Embryonic facial prominence (tissue), 1 donor: Measurements from ENCODE around the gene ARHGAP45.

Source experiments
- DNase-seq: peaks from one replicate; pipeline ENCODE4 v3.0.0-alpha.2; 2016; ENCODE audit errors: extremely low spot score

Gene ARHGAP45

DNA sequence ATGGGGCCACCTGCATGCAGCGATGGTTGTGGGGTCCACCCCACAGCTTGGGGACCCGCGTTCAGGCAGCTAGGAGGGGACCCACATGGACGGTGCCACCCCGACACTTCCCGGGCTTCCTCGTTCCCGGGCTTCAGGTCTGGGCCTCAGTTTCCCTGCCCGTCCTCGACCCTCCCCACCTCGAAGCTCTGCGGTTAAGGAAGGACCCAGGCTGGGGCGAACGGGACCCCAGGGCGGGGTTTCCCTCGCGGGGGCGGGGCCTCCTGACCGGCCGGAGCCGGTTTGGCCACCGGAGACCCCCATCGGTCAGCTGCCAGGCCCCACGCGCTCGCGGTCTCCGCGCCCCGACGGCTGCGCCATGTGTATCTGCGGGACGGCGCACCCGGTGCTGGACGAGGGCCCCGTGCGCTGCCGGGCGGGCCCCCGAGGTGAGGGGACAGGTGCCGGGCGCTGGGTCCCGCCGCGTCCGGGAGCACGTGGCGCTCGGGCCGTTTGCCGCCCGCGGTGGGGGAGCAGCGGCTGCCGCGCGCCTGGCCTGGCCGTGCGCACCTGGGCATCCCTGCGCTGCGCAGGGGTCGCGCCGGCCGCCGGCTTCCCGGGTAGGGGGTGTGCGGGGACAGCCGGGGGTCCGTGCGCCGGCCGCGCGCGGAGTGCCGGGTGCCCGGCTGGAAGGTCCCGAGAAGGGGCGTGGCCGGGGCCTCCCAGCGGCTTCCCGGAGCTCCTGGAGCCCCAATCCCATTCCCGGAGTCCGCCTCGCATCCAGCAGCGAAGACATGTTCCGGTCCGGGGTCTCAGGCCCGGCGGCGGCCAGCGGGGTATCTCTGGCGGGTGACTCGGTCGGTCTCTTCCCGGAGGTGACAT is 4.2 kb downstream of the ARHGAP45 start:
- DNase-seq, result no peak

DNA sequence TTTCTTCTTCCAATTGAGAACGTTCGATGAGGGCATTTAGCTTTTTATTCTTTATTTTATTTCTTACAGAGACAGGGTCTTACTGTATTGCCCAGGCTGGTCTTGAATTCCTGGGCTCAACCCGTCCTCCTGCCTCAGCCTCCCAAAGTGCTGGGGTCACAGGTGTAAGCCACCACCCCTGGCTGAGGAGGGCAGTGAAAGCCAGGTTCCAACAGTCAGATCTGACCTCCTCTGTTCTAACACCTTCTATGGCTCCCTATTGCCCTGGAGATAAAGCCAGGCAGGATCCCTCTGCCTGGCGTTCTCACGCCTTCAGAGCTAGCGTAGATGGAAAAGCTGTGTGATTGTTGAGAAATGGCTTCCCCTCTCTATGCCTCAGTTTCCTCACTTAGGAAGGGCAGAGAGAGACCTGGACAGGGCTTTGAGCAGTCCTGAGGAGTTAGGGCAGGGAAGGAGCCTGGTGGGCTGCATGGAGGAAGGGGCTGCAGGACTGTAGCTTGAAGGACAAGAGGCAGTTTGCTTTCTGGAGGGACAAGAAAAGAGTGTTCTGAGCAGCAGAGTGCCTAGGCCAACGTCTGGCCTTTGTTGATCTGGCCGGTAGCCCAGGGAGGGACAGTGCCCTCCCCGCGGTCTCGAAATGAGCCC is 5.5 kb downstream of the ARHGAP45 start:
- no peak for DNase-seq

DNA sequence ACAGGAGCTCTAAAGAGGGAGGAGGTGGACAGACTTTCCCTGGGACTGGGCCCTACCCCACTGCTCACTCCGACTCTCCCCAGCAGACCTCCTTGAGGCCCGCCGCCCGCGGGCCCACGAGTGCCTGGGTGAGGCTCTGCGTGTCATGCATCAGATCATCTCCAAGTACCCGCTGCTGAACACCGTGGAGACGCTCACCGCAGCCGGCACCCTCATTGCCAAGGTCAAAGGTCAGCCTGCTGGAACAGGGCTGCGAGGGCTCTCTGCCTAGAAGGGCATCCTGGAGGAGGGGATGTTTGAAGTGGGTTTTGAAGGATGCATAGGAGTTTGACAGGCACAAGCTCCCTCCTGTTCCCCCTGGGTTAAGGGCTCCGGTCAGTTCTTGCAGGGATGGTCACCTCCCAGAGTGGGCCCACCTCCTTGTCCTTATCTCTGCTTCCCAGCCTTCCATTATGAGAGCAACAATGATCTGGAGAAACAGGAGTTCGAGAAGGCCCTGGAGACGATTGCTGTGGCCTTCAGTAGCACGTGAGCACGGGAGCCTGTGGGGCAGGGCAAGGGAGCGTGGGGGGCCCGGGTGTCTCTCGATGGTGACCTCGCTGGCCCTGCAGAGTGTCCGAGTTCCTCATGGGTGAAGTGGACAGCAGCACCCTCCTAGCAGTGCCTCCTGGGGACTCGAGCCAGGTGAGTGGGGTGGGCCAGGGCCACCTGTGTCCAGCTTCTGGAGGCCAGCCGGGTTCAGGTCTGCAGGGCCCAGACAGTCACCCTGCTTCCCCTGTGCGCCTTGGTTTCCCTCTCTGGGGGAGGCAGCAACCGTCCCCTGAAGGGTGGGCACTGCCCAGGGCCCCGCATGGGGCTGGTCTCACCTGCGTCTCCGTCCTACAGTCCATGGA is 6.3 kb downstream of the ARHGAP45 start:
- DNase-seq, result no peak

DNA sequence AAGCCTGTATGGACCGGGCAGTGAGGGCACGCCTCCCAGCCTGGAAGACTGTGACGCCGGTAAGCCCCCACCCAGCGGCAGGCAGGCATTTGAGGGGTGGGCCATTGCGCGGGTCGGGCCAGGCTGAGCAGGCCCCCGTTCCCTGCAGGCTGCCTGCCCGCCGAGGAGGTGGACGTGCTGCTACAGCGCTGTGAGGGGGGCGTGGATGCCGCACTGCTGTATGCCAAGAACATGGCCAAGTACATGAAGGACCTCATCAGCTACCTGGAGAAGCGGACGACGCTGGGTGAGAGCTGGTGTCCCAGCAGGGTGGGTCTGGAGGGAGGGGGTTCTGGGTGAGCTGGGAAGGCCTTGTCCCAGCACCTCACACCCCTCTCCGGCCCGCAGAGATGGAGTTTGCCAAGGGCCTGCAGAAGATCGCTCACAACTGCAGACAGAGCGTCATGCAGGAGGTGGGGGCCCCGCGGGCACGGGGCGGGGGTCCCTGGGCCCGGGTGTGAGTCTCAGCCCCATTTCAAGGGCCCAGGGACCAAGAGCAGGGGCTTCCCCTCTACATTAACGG is 7.1 kb downstream of the ARHGAP45 start:
- no peak for DNase-seq

DNA sequence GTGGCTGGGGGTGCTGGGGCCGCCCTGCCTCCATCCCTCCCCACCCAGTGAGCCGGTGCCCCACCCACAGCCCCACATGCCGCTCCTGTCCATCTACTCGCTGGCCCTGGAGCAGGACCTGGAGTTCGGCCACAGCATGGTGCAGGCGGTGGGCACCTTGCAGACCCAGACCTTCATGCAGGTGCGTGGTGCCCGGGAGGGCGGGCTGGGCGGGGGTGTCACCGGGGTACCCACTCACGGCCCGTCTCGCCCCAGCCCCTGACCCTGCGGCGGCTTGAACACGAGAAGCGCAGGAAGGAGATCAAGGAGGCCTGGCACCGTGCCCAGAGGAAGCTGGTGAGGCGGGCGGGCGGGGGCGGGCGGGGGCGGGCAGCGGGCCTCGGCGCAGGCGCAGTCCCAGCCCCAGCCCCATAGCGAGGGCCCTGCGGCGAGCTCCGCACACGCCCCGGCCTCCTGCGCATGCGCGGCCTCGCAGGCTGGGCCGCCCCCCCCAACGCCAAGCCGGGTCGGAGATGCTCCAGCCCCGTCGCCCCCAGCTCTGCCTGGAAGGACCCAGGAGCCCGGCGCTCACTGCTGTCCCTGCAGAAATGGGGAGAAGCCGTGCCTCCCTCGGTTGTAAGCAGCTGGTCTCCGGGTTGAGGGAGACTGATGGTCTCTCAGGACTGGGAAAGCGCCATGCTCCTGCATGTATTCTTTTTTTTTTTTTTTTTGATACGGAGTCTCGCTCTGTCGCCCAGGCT is 7.7 kb downstream of the ARHGAP45 start:
- no peak for DNase-seq

DNA sequence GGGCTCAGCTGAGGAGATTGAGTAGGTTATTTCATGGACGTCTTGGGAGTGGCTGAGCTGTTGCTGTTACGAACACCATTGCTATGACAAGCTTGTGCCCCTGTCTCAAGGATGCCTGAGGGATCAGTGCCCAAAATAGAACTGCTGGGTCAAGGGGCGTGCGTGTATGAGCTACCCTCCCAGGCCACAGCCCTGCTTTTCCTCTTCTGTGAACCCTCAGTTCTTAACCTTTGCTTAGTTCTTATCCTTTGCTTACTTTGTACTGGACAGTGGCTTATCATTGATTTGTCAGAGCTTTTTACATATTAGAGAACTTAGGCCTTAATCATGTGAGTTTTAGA is 9.0 kb downstream of the ARHGAP45 start:
- DNase-seq, result no peak

DNA sequence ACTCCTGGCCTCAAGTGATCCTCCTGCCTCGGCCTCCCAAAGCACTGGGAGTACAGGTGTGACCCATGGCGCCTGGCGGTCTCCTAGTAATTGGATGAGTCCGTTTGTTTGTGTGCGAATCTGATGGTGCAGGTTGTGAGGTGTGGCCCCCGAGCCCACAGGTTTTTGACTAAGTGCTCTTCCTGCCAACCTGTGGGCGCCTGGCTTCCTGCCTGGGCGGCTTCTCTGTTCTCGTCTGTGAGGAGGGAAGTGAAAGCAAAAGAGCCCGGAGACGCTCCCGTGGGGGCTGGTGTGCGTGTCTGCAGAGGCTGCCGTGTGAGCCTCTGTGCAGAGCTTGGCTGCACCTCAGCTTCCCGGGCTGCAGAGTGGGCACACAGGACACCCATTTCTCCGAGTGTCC is 10.0 kb downstream of the ARHGAP45 start:
- no peak for DNase-seq

DNA sequence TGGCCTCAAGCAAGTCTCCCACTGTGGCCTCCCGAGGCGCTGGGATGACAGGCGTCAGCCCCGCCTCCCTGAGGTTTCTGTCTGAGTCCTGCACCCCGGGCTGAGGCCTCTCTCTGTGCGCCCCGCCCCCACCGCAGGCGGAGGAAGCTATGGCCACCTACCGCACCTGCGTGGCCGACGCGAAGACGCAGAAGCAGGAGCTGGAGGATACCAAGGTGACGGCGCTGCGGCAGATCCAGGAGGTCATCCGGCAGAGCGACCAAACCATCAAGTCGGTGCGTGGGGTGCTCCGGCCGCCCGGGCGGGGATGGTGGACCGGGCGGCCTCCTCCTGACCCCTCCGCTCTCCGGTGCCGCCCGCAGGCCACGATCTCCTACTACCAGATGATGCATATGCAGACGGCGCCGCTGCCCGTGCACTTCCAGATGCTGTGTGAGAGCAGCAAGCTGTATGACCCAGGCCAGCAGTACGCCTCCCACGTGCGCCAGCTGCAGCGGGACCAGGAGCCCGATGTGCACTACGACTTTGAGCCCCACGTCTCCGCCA is 12.7 kb downstream of the ARHGAP45 start:
- DNase-seq, result no peak

DNA sequence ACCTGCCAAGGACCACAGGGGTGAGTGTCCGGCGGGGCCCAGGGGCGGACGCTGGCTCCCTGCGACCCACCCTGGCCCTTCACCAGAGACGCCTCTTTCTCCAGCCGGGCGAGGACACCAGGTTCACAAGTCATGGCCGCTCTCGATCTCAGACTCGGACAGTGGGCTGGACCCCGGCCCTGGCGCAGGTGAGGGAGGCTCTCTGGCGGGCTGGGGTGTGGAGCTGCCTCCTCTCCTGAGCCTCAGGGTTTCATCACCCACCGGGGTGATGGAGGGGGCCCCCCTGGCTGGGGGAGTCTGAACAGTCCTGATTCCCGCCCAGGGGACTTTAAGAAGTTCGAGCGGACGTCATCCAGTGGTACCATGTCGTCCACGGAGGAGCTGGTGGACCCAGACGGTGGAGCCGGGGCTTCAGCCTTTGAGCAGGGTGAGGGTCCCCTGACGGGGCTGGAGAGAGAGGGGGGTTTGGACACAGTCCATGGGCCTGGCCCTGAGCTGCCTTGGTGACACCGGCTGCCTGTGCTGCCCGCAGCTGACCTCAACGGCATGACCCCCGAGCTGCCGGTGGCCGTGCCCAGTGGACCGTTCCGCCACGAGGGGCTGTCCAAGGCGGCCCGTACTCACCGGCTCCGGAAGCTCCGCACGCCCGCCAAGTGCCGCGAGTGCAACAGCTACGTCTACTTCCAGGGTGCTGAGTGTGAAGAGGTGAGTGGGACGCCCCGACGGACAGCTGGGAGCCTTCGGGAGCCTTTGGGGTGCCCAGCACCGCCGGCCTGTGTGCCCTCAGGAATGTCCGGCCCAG is 13.6 kb downstream of the ARHGAP45 start:
- no peak for DNase-seq

DNA sequence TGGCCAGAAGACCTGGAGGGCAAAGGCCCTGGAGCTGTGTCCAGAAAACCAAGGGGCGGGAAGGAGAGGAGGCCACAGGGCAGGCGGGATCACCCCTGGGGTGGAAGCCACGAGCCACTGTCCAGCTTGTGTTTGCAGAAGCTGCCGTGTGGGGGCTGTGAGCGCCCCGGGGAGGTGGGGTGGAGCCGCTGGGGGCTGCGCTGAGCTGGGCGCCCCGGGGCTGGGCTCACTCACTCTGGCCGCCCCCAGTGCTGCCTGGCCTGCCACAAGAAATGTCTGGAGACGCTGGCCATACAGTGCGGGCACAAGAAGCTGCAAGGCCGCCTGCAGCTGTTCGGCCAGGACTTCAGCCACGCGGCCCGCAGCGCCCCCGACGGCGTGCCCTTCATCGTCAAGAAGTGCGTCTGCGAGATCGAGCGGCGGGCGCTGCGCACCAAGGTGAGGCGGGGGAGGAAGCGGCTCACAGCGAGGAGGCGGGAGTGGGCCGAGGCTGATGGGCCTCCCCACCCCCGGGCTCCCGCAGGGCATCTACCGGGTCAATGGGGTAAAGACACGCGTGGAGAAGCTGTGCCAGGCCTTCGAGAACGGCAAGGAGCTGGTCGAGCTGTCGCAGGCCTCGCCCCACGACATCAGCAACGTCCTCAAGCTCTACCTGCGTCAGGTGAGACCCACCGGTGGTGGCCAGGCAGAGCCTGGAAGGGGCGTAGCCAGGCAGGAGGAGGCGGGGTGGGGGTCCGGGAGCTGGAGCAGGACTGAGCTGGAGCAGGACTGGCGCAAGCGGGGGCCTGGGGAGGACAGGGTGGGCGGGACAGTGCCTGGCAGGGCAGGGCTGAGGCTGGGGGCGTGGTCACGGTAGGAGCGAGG is 14.6 kb downstream of the ARHGAP45 start:
- no peak for DNase-seq

DNA sequence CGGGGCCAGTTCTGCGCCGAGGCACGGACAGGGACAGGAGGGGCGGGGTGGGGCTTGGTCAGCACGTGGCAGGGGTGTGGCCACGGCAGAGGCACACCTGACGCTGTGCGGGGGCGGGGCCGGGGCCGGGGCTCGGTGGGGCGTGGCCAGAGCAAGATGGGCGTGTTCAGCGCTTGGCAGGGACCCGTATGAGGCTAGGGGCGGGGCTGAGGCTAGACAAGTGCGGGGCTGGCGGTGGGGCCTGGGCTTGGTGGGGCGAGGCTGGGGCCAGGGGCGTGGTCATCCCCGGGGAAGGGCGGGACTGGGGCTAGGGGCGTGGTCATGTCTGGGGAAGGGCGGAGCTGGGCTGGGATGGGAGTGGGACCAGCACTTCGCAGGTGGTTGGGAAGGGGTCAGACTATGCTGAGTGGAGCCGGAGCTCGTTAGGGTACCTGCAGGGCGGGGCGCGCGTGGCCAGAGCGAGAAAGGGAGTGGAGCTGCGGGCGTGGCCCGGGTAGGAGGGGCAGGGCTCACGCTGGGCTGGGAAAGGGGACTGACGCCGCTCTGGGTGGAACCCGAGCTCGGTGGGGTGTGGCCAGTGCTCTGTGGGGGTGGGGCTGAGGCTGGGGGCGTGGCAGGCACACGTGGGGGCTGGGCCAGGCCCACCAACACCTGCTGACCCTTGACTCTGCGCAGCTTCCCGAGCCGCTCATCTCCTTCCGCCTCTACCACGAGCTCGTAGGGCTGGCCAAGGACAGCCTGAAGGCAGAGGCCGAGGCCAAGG is 15.4 kb downstream of the ARHGAP45 start:
- DNase-seq, result no peak

DNA sequence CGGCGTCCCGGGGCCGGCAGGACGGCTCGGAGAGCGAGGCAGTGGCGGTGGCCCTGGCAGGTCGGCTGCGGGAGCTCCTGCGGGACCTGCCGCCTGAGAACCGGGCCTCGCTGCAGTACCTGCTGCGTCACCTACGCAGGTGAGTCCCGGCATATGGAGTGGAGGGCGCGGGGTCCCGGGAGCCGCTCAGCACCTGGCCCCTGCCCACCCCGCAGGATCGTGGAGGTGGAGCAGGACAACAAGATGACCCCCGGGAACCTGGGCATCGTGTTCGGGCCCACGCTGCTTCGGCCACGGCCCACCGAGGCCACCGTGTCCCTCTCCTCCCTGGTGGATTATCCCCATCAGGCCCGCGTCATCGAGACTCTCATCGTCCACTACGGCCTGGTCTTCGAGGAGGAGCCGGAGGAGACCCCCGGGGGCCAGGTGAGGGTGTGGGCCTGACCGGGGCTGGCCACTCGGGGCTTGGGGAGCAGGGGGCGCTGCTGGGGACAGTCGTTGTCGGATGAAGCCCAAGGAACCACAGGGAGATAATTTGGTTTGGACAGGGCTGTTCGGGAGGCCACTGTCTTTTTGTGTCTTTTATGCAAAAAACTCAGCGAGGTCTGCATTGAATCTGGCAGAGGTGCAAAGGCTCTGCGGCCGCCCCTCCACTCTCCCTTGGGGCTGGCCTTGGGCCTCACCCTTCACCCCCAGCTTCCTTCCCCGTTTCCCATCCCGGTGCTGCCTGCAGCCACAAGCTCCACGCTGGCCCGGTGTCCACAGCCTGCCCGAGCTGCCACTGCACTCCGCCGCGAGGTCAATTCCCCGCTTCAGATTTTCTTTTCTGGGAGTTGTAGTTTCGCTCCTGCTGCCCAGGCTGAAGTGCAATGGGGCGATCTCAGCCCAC is 16.2 kb downstream of the ARHGAP45 start:
- no peak for DNase-seq

DNA sequence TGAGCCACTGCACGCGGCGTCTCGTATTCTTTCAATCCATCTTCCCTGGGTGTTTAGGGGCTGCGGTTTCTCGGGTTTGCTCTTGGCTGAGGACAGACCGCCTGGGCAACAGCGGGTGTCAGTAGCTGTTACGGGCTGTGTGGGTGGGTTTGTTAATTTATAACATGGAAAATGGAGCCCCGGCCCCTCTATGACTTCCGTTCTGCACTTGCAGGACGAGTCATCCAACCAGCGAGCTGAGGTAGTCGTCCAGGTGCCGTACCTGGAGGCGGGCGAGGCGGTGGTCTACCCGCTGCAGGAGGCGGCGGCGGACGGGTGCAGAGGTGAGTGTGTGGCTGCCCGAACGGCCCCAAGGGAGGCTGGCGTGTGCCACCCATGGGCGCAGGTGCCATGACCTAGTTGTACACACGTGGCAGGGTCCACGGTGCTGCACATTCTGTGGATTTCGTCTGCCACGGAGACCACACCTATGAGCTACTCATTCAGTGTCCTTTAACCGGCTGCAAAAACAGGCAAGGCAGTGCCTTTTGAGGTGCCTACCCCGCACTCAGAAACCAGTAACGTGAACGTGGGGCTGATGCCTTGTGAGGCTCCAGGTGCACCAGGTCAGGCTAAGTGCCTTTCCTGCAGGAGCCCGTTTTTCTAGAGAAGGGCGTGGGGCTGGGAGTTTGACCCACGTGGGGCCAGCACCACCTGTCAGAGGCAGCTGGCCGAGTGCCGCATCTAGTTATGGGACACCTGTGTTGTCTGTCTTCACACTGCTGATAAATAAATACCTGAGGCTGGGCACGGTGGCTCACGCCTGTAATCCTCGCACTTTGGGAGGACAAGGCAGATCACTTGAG is 17.3 kb downstream of the ARHGAP45 start:
- no peak for DNase-seq

DNA sequence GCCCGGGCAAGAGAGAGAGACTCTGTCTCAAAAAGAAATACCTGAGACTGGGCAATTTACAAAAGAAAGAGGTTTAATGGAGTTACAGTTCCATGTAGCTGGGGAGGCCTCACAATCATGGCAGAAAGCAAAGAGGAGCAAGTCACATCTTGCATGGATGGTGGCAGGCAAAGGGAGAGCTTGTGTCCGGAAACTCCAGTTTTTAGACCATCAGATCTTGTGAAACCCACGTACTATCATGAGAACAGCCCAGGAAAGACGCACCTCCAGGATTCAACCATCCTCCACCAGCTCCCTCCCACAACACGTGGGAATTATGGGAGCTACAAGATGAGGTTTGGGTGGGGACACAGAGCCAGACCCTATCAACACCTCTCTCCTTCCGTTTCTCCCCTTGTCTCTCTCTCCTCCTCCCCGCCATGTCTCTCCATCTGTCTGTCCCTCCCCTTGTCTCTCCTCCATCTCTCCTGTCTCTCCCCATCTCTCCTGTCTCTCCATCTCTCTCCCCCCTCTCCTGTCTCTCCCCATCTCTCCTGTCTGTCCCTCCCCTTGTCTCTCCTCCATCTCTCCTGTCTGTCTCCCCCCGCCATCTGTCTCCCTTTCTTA is 18.2 kb downstream of the ARHGAP45 start:
- no peak for DNase-seq

DNA sequence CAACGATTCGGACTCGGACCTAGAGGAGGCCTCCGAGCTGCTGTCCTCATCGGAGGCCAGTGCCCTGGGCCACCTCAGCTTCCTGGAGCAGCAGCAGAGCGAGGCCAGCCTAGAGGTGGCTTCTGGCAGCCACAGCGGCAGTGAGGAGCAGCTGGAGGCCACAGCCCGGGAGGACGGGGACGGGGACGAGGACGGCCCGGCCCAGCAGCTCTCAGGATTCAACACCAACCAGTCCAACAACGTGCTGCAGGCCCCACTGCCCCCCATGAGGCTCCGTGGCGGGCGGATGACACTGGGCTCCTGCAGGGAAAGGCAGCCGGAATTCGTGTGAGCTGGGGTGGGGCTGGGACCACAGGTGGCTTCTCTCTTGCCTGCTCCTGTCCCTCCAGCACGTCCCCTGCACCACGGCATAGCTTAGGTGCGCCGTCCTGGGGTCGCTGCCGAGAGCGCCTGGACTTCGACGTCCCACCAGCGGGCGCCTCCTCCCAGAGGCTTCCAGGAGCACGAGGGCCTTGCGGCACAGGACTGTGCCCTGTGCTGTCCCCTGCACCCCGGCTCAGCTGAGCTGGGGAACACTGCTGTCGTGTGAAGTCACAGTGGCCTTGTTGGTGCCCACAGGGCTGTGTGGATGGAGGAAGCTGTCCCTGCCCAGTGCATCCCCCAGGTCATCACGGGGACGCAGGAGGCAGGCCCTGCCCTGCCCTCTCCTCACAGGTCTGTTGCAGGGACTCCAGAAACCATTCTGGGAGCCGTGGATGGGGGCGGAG is 18.9 kb downstream of the ARHGAP45 start:
- DNase-seq, result no peak
